Measurements from ENCODE around the gene LRP1-AS.
A peak's percentile ranks its signal among the peaks of the same experiment; 100 is the strongest.

LRP1-AS gene

GRCh38 chr12:57179331-57180086, 32.1 kb upstream of the LRP1-AS start:
- no peak for DNase-seq

GRCh38 chr12:57178213-57178612, 30.8 kb upstream of the LRP1-AS start:
- DNase-seq = no peak

GRCh38 chr12:57177354-57177753, 29.9 kb upstream of the LRP1-AS start:
- no peak for DNase-seq

- no peak for DNase-seq
Observed at GRCh38 chr12:57176846-57177245, 29.4 kb upstream of the LRP1-AS start.

- DNase-seq = no peak
Observed at GRCh38 chr12:57176139-57176477, 28.7 kb upstream of the LRP1-AS start.

GRCh38 chr12:57175428-57176138, 28.2 kb upstream of the LRP1-AS start:
- DNase-seq = peak; percentile 90

GRCh38 chr12:57173683-57174082, 26.3 kb upstream of the LRP1-AS start:
- no peak for DNase-seq

GRCh38 chr12:57173089-57173488, 25.7 kb upstream of the LRP1-AS start:
- DNase-seq = no peak

- no peak for DNase-seq
Observed at GRCh38 chr12:57171668-57172067, 24.2 kb upstream of the LRP1-AS start.

GRCh38 chr12:57170927-57171326, 23.5 kb upstream of the LRP1-AS start:
- DNase-seq = no peak

- DNase-seq = no peak
Observed at GRCh38 chr12:57170408-57170807, 23.0 kb upstream of the LRP1-AS start.

GRCh38 chr12:57169969-57170368, 22.6 kb upstream of the LRP1-AS start:
- no peak for DNase-seq

GRCh38 chr12:57169046-57169795, 21.8 kb upstream of the LRP1-AS start:
- DNase-seq = no peak

GRCh38 chr12:57168058-57168457, 20.6 kb upstream of the LRP1-AS start:
- no peak for DNase-seq

GRCh38 chr12:57166971-57167371, 19.6 kb upstream of the LRP1-AS start:
- DNase-seq = no peak

GRCh38 chr12:57165741-57166140, 18.3 kb upstream of the LRP1-AS start:
- no peak for DNase-seq

GRCh38 chr12:57164966-57165625, 17.7 kb upstream of the LRP1-AS start:
- no peak for DNase-seq

GRCh38 chr12:57164454-57164853, 17.0 kb upstream of the LRP1-AS start:
- no peak for DNase-seq

GRCh38 chr12:57162553-57163125, 15.2 kb upstream of the LRP1-AS start:
- no peak for DNase-seq

- DNase-seq = no peak
Observed at GRCh38 chr12:57161491-57161890, 14.1 kb upstream of the LRP1-AS start.

- no peak for DNase-seq
Observed at GRCh38 chr12:57160741-57161140, 13.3 kb upstream of the LRP1-AS start.

- no peak for DNase-seq
Observed at GRCh38 chr12:57160040-57160439, 12.6 kb upstream of the LRP1-AS start.

- DNase-seq = no peak
Observed at GRCh38 chr12:57159311-57159710, 11.9 kb upstream of the LRP1-AS start.

Data from NCI-H146 (cell line).